BLaER1 treated with 17β-estradiol and CSF1 and Interleukin-3, amounts not matched to agents 10 nM and 100 nM (cell line): ENCODE results near the gene FOXC2.

ENCODE experiments used
- H3K27ac ChIP-seq, 11 experiments: shearing (Covaris generic); formaldehyde crosslinking; 2 replicates each; pipeline ENCODE4 v1.8.1; 2022
- H3K27me3 ChIP-seq, 11 experiments: shearing (Covaris generic); formaldehyde crosslinking; 2 replicates each; pipeline ENCODE4 v1.8.1; 2022
- H3K36me3 ChIP-seq, 11 experiments: shearing (Covaris generic); formaldehyde crosslinking; 2 replicates each; pipeline ENCODE4 v1.8.1; 2022
- H3K4me1 ChIP-seq, 10 experiments: shearing (Covaris generic); formaldehyde crosslinking; 2 replicates each; pipeline ENCODE4 v1.8.1; 2022
- H3K4me2 ChIP-seq, 11 experiments: shearing (Covaris generic); formaldehyde crosslinking; 2 replicates each; pipeline ENCODE4 v1.8.1; 2022
- H3K4me3 ChIP-seq, 10 experiments: shearing (Covaris generic); formaldehyde crosslinking; 2 replicates each; pipeline ENCODE4 v1.8.1; 2022
- H3K9ac ChIP-seq, 11 experiments: shearing (Covaris generic); formaldehyde crosslinking; 2 replicates each; pipeline ENCODE4 v1.8.1; 2022
- H3K9me3 ChIP-seq, 11 experiments: shearing (Covaris generic); formaldehyde crosslinking; replicated peaks in 1 of 11; 2 replicates each; pipeline ENCODE4 v1.8.1; 2022
- H4K20me1 ChIP-seq, 11 experiments: shearing (Covaris generic); formaldehyde crosslinking; 2 replicates each; pipeline ENCODE4 v1.8.1; 2022
- Cebpa-rat ChIP-seq, 11 experiments: shearing (Covaris generic); IDR thresholded peaks; 2 replicates each; pipeline ENCODE4 v1.8.1; 2022

Gene FOXC2

DNA sequence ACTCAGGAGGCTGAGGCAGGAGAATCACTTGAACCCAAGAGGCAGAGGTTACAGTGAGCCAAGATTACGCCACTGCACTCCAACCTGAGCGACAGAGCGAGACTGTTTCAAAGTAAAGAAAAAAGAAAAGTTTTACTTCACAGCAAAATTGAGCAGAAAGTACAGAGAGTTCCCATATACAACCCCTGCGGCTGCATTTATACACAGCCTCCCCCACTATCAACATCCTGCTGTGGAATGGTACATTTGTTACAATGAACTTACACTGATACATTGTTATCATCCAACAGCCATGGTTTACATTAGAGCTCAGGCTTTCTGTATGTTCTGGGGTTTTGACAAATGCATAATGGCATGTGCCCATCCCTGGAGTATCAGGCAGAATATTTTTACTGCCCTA lies 9.0 kb upstream of the FOXC2 start:
- Histone ChIP-seq H3K27me3 (no peaks in the 10 kb centered on the region), H3K9ac (peak overlapping the region in 1 of 11 experiments; percentile 17; a peak in 1 of 22 replicates), H3K4me2 (no peak overlapping the region), H3K36me3 (peaks cover 0 to 15% (median 6%) of the 10 kb centered on the region in 11 experiments; a peak in 11 of 22 replicates), H3K27ac (no peak overlapping the region), H3K4me1 (peaks cover 11 to 19% (median 15%) of the 10 kb centered on the region in 10 experiments), H3K9me3 (peaks cover 0 to 5% (median 0%) of the 10 kb centered on the region in 11 experiments; a peak in 1 of 22 replicates), H3K4me3 (no peak overlapping the region), H4K20me1 (no peaks in the 10 kb centered on the region)
- no peak for TF ChIP-seq Cebpa-rat (IDR thresholded peaks at IDR 0.05)

DNA sequence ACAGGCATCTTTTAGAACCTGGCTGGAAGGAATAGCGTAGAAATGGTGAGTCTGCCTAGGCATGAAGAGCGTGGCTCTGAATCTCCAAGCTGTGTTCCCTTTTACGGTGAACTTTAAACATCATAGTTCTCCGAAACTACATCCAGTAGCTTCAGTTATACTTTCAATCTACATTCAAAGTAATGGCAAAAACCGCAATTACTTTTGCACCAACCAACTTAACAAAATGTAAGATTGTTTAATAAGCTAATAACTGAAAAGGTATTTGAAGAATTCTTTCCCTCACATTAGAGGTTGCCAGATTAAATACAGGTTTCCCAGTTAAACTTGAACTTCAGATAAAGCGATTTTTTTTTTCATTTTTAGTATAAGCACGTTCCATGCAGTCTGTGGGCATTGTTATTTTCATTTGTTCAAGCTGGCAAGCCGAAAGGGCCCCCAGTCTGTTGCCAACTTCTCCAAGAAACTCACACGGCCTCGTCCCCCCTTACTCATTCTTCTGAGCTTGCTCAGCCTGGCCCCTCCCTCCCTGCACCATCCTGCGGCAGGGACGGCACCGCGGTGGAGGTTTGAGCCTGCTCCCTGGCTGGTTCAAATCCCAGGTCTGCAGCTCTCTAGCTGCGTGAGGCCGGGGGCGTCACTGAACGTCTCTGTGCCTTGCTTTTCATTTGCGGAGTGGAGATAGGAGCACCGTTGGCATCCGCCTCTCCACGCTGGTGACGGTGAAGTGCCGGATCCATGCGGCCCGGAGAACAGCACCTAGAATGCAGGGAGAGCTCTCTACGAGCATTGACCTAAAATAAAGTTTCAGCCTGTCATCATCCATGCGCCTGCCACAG lies 8.1 kb upstream of the FOXC2 start:
- no peak for TF ChIP-seq Cebpa-rat (IDR thresholded peaks at IDR 0.05)
- peaks cover 0 to 5% (median 0%) of the 10 kb centered on the region in 11 experiments; a peak in 1 of 22 replicates for H3K9me3 ChIP-seq
- no peak overlapping the region for H3K27ac ChIP-seq
- H4K20me1 ChIP-seq, result no peaks in the 10 kb centered on the region
- H3K36me3 ChIP-seq, result peaks cover 0 to 5% (median 0%) of the 10 kb centered on the region in 11 experiments; a peak in 4 of 22 replicates
- no peak overlapping the region for H3K9ac ChIP-seq
- H3K4me3 ChIP-seq, result no peak overlapping the region
- peaks cover 11 to 18% (median 13%) of the 10 kb centered on the region in 10 experiments for H3K4me1 ChIP-seq
- no peaks in the 10 kb centered on the region for H3K27me3 ChIP-seq
- no peak overlapping the region for H3K4me2 ChIP-seq

DNA sequence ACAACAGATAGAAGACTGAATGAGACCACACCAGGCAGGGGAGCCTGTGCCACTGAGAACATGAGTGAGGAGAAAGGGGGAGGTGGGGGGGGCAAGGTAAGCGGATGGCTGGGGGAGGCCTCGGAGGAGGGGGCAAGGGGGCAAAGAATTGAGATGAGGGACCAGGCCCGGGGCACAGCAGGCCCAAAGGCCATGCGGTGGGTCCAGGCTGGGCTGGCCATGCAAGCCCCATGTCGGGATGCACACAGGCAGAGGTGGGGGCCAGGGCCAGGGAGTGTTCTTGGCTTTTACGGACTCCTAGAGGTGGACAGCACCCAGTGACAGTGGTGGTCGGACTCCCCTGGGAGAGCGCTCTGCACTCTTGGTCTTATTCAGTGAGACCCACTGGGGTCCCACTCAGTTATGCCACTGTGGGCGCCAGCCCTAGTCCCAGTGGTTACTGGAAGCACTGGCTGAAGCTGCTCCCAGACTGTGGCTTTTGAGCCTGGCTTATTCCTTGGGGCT lies 6.8 kb upstream of the FOXC2 start:
- Histone ChIP-seq H4K20me1 (peaks cover 0 to 8% (median 0%) of the 10 kb centered on the region in 11 experiments; a peak in 1 of 22 replicates), H3K27ac (no peak overlapping the region), H3K9ac (no peak overlapping the region), H3K36me3 (no peaks in the 10 kb centered on the region), H3K4me3 (no peak overlapping the region), H3K4me2 (no peak overlapping the region), H3K9me3 (no peaks in the 10 kb centered on the region), H3K27me3 (peaks cover 10 to 11% (median 11%) of the 10 kb centered on the region in 11 experiments), H3K4me1 (peaks cover 5 to 16% (median 10%) of the 10 kb centered on the region in 10 experiments; a peak in 17 of 20 replicates)
- no peak for TF ChIP-seq Cebpa-rat (IDR thresholded peaks at IDR 0.05)

DNA sequence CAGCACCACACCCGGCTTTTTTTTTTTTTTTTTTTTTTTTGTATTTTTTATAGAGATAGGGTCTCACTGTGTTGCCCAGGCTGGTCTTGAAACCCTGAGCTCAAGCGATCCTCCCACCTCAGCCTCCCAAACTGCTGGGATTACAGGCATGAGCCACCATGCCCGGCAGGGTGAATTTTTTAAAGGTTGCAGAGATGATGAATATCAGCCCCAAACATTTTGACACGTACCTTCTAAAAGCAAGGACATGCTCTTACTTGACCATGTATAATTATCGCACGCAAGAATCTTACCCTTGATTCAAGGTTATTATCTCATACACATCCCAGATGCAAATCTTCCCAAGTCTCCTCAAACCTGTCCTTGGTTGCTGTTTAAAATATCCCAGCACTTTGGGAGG lies 4.3 kb upstream of the FOXC2 start:
- Histone ChIP-seq H3K4me3 (no peak overlapping the region), H3K4me2 (no peak overlapping the region), H3K9me3 (peaks cover 0 to 10% (median 0%) of the 10 kb centered on the region in 11 experiments; a peak in 4 of 22 replicates), H3K27ac (no peak overlapping the region), H3K36me3 (no peaks in the 10 kb centered on the region), H3K27me3 (peaks cover 35 to 36% (median 36%) of the 10 kb centered on the region in 11 experiments), H3K4me1 (peaks cover 0 to 15% (median 12%) of the 10 kb centered on the region in 10 experiments; a peak in 13 of 20 replicates), H3K9ac (no peak overlapping the region), H4K20me1 (peaks cover 0 to 22% (median 3%) of the 10 kb centered on the region in 11 experiments; a peak in 7 of 22 replicates)
- no peak for TF ChIP-seq Cebpa-rat (IDR thresholded peaks at IDR 0.05)

DNA sequence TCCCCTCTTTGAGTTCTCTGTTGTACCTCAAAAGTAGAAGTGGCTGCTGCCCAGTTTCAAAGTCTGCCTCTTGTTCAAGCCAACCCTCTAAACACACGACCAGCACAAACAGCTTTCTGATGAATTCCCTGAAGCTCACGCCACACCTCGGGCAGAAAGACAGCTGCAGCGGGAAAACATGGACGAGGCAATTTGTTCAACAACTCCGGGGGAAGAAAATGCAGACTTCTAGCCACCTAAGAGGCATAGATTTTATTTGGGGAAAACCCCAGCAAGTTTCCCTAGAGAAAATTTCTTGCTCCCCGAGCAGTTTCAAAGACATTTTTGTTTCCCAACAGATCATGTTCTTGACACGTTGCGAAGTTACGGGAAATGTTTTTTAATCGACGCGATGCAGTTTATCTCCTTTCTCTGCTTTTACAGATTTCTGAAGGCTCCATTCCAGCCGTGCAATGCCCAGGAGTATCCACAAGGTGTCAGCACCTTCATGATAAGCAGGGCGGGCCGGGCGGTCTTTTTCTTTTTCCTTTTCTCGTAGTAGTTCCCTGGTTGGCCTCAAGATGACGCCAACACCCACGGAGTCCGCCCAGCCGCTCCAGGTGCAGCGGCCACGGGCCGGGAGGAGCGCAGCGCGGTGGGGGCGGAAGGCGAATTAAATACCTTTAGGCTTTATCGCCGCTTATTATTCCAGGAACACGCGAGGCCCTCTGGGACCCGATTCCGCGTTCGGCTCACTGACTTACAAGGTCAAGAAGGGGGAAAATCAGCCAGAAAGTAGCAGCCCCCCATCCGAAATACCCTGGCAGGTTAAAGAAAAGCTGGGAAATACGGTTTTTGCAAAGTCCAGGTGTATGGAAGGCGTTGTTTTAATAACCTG lies 2.9 kb upstream of the FOXC2 start:
- peaks cover 0 to 35% (median 10%) of the 10 kb centered on the region in 11 experiments; a peak in 11 of 22 replicates for H4K20me1 ChIP-seq
- no peaks in the 10 kb centered on the region for H3K36me3 ChIP-seq
- peak overlapping the region in 8 of 11 experiments; percentile 33 to 64 (median 42); a peak in 12 of 22 replicates for H3K9ac ChIP-seq
- H3K4me3 ChIP-seq, result peak overlapping the region in 2 of 10 experiments; percentile 16; a peak in 3 of 20 replicates
- no peak overlapping the region for H3K27ac ChIP-seq
- peaks cover 49% of the 10 kb centered on the region in 11 experiments for H3K27me3 ChIP-seq
- H3K4me1 ChIP-seq, result peaks cover 0 to 15% (median 12%) of the 10 kb centered on the region in 10 experiments; a peak in 13 of 20 replicates
- TF ChIP-seq Cebpa-rat (IDR thresholded peaks at IDR 0.05), result no peak
- H3K4me2 ChIP-seq, result peak overlapping the region; percentile 6 to 86 (median 63); a peak in 21 of 22 replicates
- H3K9me3 ChIP-seq, result peaks cover 0 to 16% (median 0%) of the 10 kb centered on the region in 11 experiments; a peak in 4 of 22 replicates

DNA sequence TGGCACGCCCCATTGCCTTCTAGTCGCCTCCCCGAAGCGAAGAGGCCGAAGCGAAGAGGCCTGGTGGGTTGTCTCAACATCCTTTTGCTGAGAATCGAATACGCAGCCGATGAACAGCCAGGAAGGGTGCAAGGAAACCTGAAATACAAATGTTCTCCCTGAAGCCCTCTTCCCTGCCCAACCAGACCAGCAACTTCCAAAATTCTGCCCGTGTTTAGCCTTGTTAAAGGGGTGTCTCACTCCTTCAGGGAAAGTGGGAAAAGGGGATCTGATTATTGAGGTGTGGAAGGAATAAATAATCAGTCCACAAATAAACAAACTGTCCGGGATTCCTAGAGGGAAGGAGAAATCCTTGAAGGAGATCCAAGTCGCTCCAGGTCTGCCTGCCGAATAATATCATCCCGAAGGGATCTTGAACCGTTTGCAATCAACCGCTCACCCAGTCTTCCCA lies 1.4 kb upstream of the FOXC2 start:
- peaks cover 64% of the 10 kb centered on the region in 11 experiments for H3K27me3 ChIP-seq
- H3K9ac ChIP-seq, result no peak overlapping the region
- H3K4me3 ChIP-seq, result no peak overlapping the region
- no peaks in the 10 kb centered on the region for H3K36me3 ChIP-seq
- no peak for TF ChIP-seq Cebpa-rat (IDR thresholded peaks at IDR 0.05)
- no peak overlapping the region for H3K4me2 ChIP-seq
- peaks cover 0 to 38% (median 10%) of the 10 kb centered on the region in 11 experiments; a peak in 11 of 22 replicates for H4K20me1 ChIP-seq
- no peak overlapping the region for H3K27ac ChIP-seq
- peaks cover 0 to 15% (median 12%) of the 10 kb centered on the region in 10 experiments; a peak in 13 of 20 replicates for H3K4me1 ChIP-seq
- peaks cover 0 to 16% (median 0%) of the 10 kb centered on the region in 11 experiments; a peak in 4 of 22 replicates for H3K9me3 ChIP-seq

DNA sequence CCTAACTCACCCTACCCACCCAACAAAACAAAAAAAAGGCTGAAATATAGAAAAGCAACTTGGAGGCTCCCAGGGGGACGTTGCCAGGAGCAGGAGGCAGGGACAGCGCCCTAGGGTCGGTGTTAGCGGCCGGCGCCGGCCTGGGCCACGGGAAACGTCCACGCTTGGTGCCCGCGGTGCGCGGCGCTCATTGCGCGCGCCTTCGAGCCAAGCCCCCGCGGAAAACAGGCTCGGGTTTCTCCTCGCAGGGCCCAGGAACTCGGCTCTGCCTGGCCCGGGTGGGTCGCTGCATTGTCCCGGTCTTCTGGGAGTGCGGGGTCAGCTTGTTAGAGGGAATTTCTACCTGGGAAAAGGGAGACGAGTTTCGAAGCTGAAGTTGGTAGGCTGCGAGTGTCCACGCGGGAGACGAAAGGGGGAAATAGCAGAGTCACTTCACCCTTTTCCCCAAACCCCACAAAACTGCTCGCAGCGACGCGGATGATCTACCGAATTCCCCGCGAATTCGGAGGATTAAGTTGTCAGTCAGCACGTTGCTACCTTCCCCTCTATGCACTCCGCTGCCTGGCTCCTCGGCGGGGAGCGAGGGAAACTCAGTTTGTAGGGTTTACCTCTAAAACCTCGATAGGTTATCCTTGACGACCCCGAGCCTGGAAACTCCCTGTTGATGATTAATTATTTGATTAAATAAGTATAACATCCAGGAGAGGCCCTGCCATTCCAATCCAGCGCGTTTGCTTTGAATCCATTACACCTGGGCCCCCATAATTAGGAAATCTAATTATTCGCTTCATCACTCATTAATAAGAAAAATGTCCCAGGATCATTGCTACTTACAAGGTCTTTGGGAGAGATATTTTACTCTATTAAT lies 751 bp upstream of the FOXC2 start:
- peaks cover 0 to 38% (median 10%) of the 10 kb centered on the region in 11 experiments; a peak in 11 of 22 replicates for H4K20me1 ChIP-seq
- H3K36me3 ChIP-seq, result no peaks in the 10 kb centered on the region
- H3K9me3 ChIP-seq, result peaks cover 0 to 16% (median 0%) of the 10 kb centered on the region in 11 experiments; a peak in 4 of 22 replicates
- TF ChIP-seq Cebpa-rat (IDR thresholded peaks at IDR 0.05), result no peak
- peak overlapping the region in 6 of 10 experiments; percentile 46 to 73 (median 62); a peak in 5 of 20 replicates for H3K4me3 ChIP-seq
- peaks cover 70 to 71% (median 71%) of the 10 kb centered on the region in 11 experiments for H3K27me3 ChIP-seq
- peak overlapping the region; percentile 82 to 94 (median 92); a peak in 17 of 22 replicates for H3K4me2 ChIP-seq
- no peak overlapping the region for H3K27ac ChIP-seq
- no peak overlapping the region for H3K9ac ChIP-seq
- peaks cover 6 to 21% (median 18%) of the 10 kb centered on the region in 10 experiments for H3K4me1 ChIP-seq
